HCT116 (cell line): Measurements from ENCODE around the gene URB1. TPM values are rescaled to one million over a fixed set of nuclear protein-coding genes. Genes with fewer than 3 reads are reported as not detected.
"Not testable (repeated sequence)": the region's sequence is repeated elsewhere in the genome, so short reads cannot be mapped to it uniquely, and the experiment has no call there.

Experiments
- ATAC-seq: fragments of 200-7000 bp; cut with Tn5 transposase; 2 replicates; pipeline ENCODE4 v1.9.1; 2020; ENCODE audit warnings: mild to moderate bottlenecking, moderate library complexity
- BruUV-seq: library from RNA; stranded (reverse); fragments of 400-500 nt; replicated peaks from 2 replicates; lab custom pipeline; 2021; lab: Mats Ljungman, UMichigan
- CTCF ChIA-PET: fragments of 300-600 bp; sonication (Branson Sonifier 250); formaldehyde crosslinking; loops from one replicate; lab custom pipeline; 2021; ENCODE audit warnings: antibody characterized with exemption; lab: Charles Lee
- POLR2A ChIA-PET: fragments of 300-600, 350-600 bp; sonication (Branson Sonifier 250); formaldehyde crosslinking; loops from one replicate; lab custom pipeline; 2021; ENCODE audit warnings: antibody characterized with exemption; lab: Charles Lee
- RAD21 ChIA-PET, 2 experiments: fragments of 300-600 bp; sonication (Branson Sonifier 250); formaldehyde crosslinking; loops; one replicate each; lab custom pipeline; 2023; ENCODE audit warnings: low total read pairs in 2 of 2; ENCODE audit not compliant: uncharacterized antibody in 2 of 2, unreplicated experiment in 2 of 2, low non-redundant PET in 1 of 2; lab: Charles Lee
- DNase-seq: peaks from one replicate; pipeline ENCODE4 v3.0.0-alpha.2; 2010; ENCODE audit warnings: low read depth, low spot score
- H2AFZ ChIP-seq: fragments of 200-600 bp; shearing (Covaris generic), sonication (generic); 2 replicates; pipeline ENCODE4 v1.6.1; 2017; ENCODE audit warnings: low read depth, mixed run types, mixed read lengths, antibody characterized with exemption, low read length; ENCODE audit not compliant: poor library complexity, severe bottlenecking
- H3K27ac ChIP-seq: 2 replicates; pipeline ENCODE4 v1.5.1; 2012; ENCODE audit warnings: low read depth, low read length
- H3K27me3 ChIP-seq: fragments of 200-600 bp; sonication (generic); 2 replicates; pipeline ENCODE4 v1.6.1; 2016; ENCODE audit warnings: mixed run types, low read length, mixed read lengths; ENCODE audit not compliant: insufficient read depth
- H3K36me3 ChIP-seq, 2 experiments: fragments of 200-500 bp in 1 of 2; fragments of 200-600 bp in 1 of 2; sonication (Bioruptor generic) in 1 of 2; sonication (generic) in 1 of 2; 2 replicates each; pipeline versions ENCODE4 v1.5.1 to v1.6.1; 2014 to 2016; ENCODE audit warnings: low read length in 2 of 2, inconsistent platforms in 1 of 2, mixed read lengths in 1 of 2, mixed run types in 1 of 2; ENCODE audit not compliant: insufficient read depth in 2 of 2, control insufficient read depth in 1 of 2
- H3K4me1 ChIP-seq, 2 experiments: fragments of 200-600 bp in 1 of 2; sonication (generic) in 1 of 2; 2 replicates each; pipeline versions ENCODE4 v1.5.1 to v1.6.1; 2012 to 2017; ENCODE audit warnings: low read length in 2 of 2, inconsistent platforms in 1 of 2, mild to moderate bottlenecking in 1 of 2, mixed read lengths in 1 of 2, mixed run types in 1 of 2, moderate library complexity in 1 of 2; ENCODE audit not compliant: insufficient read depth in 2 of 2, control insufficient read depth in 1 of 2
- H3K4me2 ChIP-seq: fragments of 200-600 bp; sonication (generic); 2 replicates; pipeline ENCODE4 v1.6.1; 2017; ENCODE audit warnings: mixed run types, low read length, mixed read lengths
- H3K4me3 ChIP-seq, 2 experiments: fragments of 200-600 bp in 1 of 2; sonication (generic) in 1 of 2; replicated peaks in 1 of 2; 2 replicates each; pipeline ENCODE4 v1.5.1; 2011 to 2016; ENCODE audit warnings: low read length in 2 of 2, control low read depth in 1 of 2, low read depth in 1 of 2, mild to moderate bottlenecking in 1 of 2, mixed read lengths in 1 of 2, mixed run types in 1 of 2
- H3K79me2 ChIP-seq: fragments of 200-600 bp; sonication (generic); 2 replicates; pipeline ENCODE4 v1.6.1; 2017; ENCODE audit warnings: mild to moderate bottlenecking, mixed run types, low read length, moderate library complexity, mixed read lengths; ENCODE audit not compliant: insufficient read depth
- H3K9ac ChIP-seq: fragments of 200-600 bp; sonication (generic); 2 replicates; pipeline ENCODE4 v1.6.1; 2016; ENCODE audit warnings: low read length, mixed read lengths
- H3K9me2 ChIP-seq: fragments of 200-600 bp; sonication (generic), shearing (Covaris generic); 2 replicates; pipeline ENCODE4 v1.6.1; 2017; ENCODE audit warnings: mixed run types, mild to moderate bottlenecking, moderate library complexity; ENCODE audit not compliant: insufficient read depth
- H3K9me3 ChIP-seq, 2 experiments: fragments of 200-500 bp in 1 of 2; fragments of 200-600 bp in 1 of 2; sonication (Bioruptor generic) in 1 of 2; sonication (generic) in 1 of 2; 2 replicates each; pipeline ENCODE4 v1.6.1; 2014 to 2017; ENCODE audit warnings: low read length in 2 of 2, mixed read lengths in 2 of 2, inconsistent platforms in 1 of 2, low read depth in 1 of 2, mild to moderate bottlenecking in 1 of 2, mixed run types in 1 of 2, moderate library complexity in 1 of 2; ENCODE audit not compliant: control insufficient read depth in 1 of 2, insufficient read depth in 1 of 2
- H4K20me1 ChIP-seq: fragments of 200-600 bp; sonication (generic), shearing (Covaris generic); 2 replicates; pipeline ENCODE4 v1.6.1; 2017; ENCODE audit warnings: mixed run types, mild to moderate bottlenecking, moderate library complexity; ENCODE audit not compliant: insufficient read depth
- ATF3 ChIP-seq: IDR thresholded peaks from 2 replicates; pipeline ENCODE4 v1.6.1; 2012
- CEBPB ChIP-seq: IDR thresholded peaks from 2 replicates; pipeline ENCODE4 v1.6.1; 2012; ENCODE audit warnings: low read depth
- CTCF ChIP-seq, 3 experiments: fragments of 200-600 bp in 1 of 3; sonication (generic) in 1 of 3; IDR thresholded peaks in 2 of 3; conservative IDR thresholded peaks in 1 of 3; 2 replicates each; pipeline ENCODE4 v1.5.1; 2012 to 2017; ENCODE audit warnings: low read depth in 2 of 3, low read length in 2 of 3, antibody characterized with exemption in 1 of 3, borderline replicate concordance in 1 of 3, control low read depth in 1 of 3, mild to moderate bottlenecking in 1 of 3, mixed read lengths in 1 of 3, mixed run types in 1 of 3, moderate library complexity in 1 of 3; ENCODE audit not compliant: insufficient read depth in 1 of 3
- EGR1 ChIP-seq: IDR thresholded peaks from 2 replicates; pipeline ENCODE4 v1.6.1; 2012; ENCODE audit warnings: low read depth
- ELF1 ChIP-seq: IDR thresholded peaks from 2 replicates; pipeline ENCODE4 v1.6.1; 2012; ENCODE audit warnings: low read depth, borderline replicate concordance
- EZH2phosphoT487 ChIP-seq: fragments of 200-600 bp; IDR thresholded peaks from 2 replicates; pipeline ENCODE4 v1.6.1; 2018; ENCODE audit warnings: antibody characterized with exemption, borderline replicate concordance
- FOSL1 ChIP-seq: IDR thresholded peaks from 2 replicates; pipeline ENCODE4 v1.6.1; 2012; ENCODE audit warnings: low read depth
- JUND ChIP-seq: IDR thresholded peaks from 2 replicates; pipeline ENCODE4 v1.6.1; 2012
- POLR2AphosphoS5 ChIP-seq: IDR thresholded peaks from 2 replicates; pipeline ENCODE4 v1.6.1; 2011; ENCODE audit warnings: mild to moderate bottlenecking, low read depth, low read length, moderate library complexity
- RAD21 ChIP-seq: IDR thresholded peaks from 2 replicates; pipeline ENCODE4 v1.6.1; 2012; ENCODE audit warnings: low read depth, mild to moderate bottlenecking
- SIN3A ChIP-seq: IDR thresholded peaks from 2 replicates; pipeline ENCODE4 v1.6.1; 2012; ENCODE audit warnings: low read depth
- SP1 ChIP-seq: IDR thresholded peaks from 2 replicates; pipeline ENCODE4 v1.6.1; 2012; ENCODE audit warnings: low read depth
- SRF ChIP-seq: IDR thresholded peaks from 2 replicates; pipeline ENCODE4 v1.6.1; 2012; ENCODE audit warnings: low read depth
- YY1 ChIP-seq: IDR thresholded peaks from 2 replicates; pipeline ENCODE4 v1.6.1; 2011; ENCODE audit warnings: low read length, low read depth, moderate library complexity, mild to moderate bottlenecking; ENCODE audit not compliant: insufficient replicate concordance; ENCODE audit errors: extremely low read depth
- ZBTB33 ChIP-seq: IDR thresholded peaks from 2 replicates; pipeline ENCODE4 v1.6.1; 2011; ENCODE audit warnings: mild to moderate bottlenecking, low read length, moderate library complexity; ENCODE audit not compliant: insufficient replicate concordance; ENCODE audit errors: extremely low read depth
- ZFX ChIP-seq: fragments of 450-650 bp; IDR thresholded peaks from 2 replicates; pipeline ENCODE4 v1.6.1; 2017
- ZNF274 ChIP-seq: fragments of 200-500 bp; sonication (Bioruptor generic); IDR thresholded peaks from 2 replicates; pipeline ENCODE4 v1.6.1; 2014; ENCODE audit warnings: mild to moderate bottlenecking, low read depth, low read length, inconsistent platforms
- intact Hi-C: fragments of 100-400 bp; cut with micrococcal nuclease; formaldehyde crosslinking; loops from 2 replicates; pipeline ENCODE4 v1.10.0; 2022
- total RNA-seq: library from RNA; stranded (reverse); gene quantifications from one replicate; pipeline ENCODE4 v1.2.1, GENCODE V29; 2021; ENCODE audit not compliant: unreplicated experiment

URB1 gene
- total RNA-seq, 1 experiment from 2014 or later, result 28.3 TPM

- Histone ChIP-seq H4K20me1 (no peaks in the 10 kb centered on the region), H3K9ac (no peak overlapping the region), H3K4me3 (no peak overlapping the region), H3K4me2 (no peak overlapping the region), H3K4me1 (no peaks in the 10 kb centered on the region), H2AFZ (no peak overlapping the region), H3K9me3 (no peaks in the 10 kb centered on the region), H3K79me2 (peaks cover 22% of the 10 kb centered on the region; the same call in 1 of the 2 replicates), H3K27ac (no peak overlapping the region), H3K36me3 (peaks cover 17 to 22% of the 10 kb centered on the region in 2 experiments; a peak in 3 of 4 replicates), H3K9me2 (no peaks in the 10 kb centered on the region), H3K27me3 (no peaks in the 10 kb centered on the region)
- ChIA-PET POLR2A (no interaction called here), RAD21 (no interaction called here), CTCF (no interaction called here)
- BruUV-seq, result no TSS peak
- no peak for TF ChIP-seq SIN3A
- TF ChIP-seq JUND, result no peak
- TF ChIP-seq FOSL1, result no peak
- TF ChIP-seq ZBTB33, result no peak
- no peak for TF ChIP-seq EGR1
- no peak for TF ChIP-seq SRF
- TF ChIP-seq EZH2phosphoT487, result no peak
- no peak for TF ChIP-seq CTCF (IDR thresholded peaks at IDR 0.05 in 2 of 3, conservative IDR thresholded peaks at IDR 0.05 in 1 of 3; ENCODE audit: borderline replicate concordance in 1 of 3, insufficient read depth in 1 of 3, low read depth in 2 of 3, low read length in 2 of 3)
- no peak for TF ChIP-seq RAD21
- TF ChIP-seq POLR2AphosphoS5, result no peak
- no peak for TF ChIP-seq CEBPB
- no peak for TF ChIP-seq ZNF274
- no peak for TF ChIP-seq YY1
- no peak for TF ChIP-seq ZFX
- TF ChIP-seq SP1, result no peak
- TF ChIP-seq ELF1, result no peak
- no peak for TF ChIP-seq ATF3
- DNase-seq, result no peak
- intact Hi-C loops, result no loop called here
- ATAC-seq, result no peak
Measured at GRCh38 chr21:32270748-32271147, 122.1 kb downstream of the URB1 start.

GRCh38 chr21:32265321-32265720, 127.5 kb downstream of the URB1 start:
- H3K4me2 ChIP-seq, H3K27ac ChIP-seq, BruUV-seq, H3K9me3 ChIP-seq, H3K4me1 ChIP-seq, H3K9ac ChIP-seq, H3K79me2 ChIP-seq, H3K36me3 ChIP-seq, intact Hi-C loops, H3K9me2 ChIP-seq, RAD21 ChIA-PET, DNase-seq, H3K4me3 ChIP-seq, H3K27me3 ChIP-seq, CTCF ChIA-PET, POLR2A ChIA-PET, H4K20me1 ChIP-seq, ATAC-seq, H2AFZ ChIP-seq: not testable (repeated sequence)
